Measurements from ENCODE around the gene MAGI2. TPM values are rescaled to one million over a fixed set of nuclear protein-coding genes. Genes with fewer than 3 reads are reported as not detected.

The MAGI2 gene
- total RNA-seq, 1 donor from 2014 or later: 10.7 TPM

DNA sequence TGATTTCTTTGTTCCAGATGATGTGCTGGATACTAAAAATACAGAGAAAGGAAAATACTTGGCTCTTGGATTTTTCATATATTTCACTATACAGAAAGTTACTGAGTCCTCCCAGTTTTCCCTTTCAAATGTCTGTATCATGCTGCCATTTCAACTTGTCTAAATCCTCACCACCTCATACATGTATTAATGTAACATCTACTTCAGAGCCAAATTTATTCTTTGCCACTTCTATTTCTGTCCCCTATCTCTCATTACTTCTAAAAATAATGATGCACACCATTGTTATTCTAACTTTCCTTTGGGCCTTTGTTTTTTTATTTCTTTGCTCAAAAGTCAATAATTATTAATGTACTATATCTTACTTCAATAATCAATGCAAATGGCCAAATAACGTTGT lies 312.2 kb downstream of the MAGI2 start:
- no peaks in the 10 kb centered on the region for H3K27me3 Mint-ChIP-seq (ENCODE audit: unreplicated experiment)
- no peak for DNase-seq (ENCODE audit: extremely low spot score, unreplicated experiment)
- H3K4me1 Mint-ChIP-seq (ENCODE audit: unreplicated experiment): no peaks in the 10 kb centered on the region
- H3K27ac Mint-ChIP-seq (ENCODE audit: unreplicated experiment): no peak overlapping the region
- H3K4me3 Mint-ChIP-seq (ENCODE audit: unreplicated experiment): no peak overlapping the region
- H3K36me3 Mint-ChIP-seq (ENCODE audit: unreplicated experiment): no peaks in the 10 kb centered on the region
- no peak for TF ChIP-seq CTCF (IDR thresholded peaks at IDR 0.05)
- H3K9me3 Mint-ChIP-seq (ENCODE audit: unreplicated experiment): no peaks in the 10 kb centered on the region

DNA sequence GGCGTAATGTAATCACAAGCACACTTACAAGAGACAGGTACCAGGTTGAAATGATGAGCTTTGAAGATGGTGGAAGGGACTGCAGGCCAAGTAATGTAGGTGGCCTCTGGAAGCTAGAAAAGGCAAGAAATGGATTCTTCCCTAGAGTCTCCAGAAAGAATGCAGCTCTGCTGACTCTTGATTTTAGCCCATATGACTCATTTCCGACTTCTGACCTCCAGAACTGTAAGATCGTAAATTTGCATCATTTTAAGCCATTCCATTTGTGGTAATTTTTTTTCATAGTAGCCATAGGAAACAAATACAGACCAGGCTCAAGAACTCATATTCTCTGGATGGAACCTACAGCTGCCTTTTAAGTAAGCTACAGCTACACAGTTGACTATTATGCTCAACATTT lies 315.5 kb downstream of the MAGI2 start:
- no peak for TF ChIP-seq CTCF (IDR thresholded peaks at IDR 0.05)
- no peak for DNase-seq (ENCODE audit: extremely low spot score, unreplicated experiment)
- Mint-ChIP-seq H3K27me3 (ENCODE audit: unreplicated experiment) (no peaks in the 10 kb centered on the region), H3K9me3 (ENCODE audit: unreplicated experiment) (no peaks in the 10 kb centered on the region), H3K36me3 (ENCODE audit: unreplicated experiment) (no peaks in the 10 kb centered on the region), H3K4me3 (ENCODE audit: unreplicated experiment) (no peak overlapping the region), H3K4me1 (ENCODE audit: unreplicated experiment) (no peaks in the 10 kb centered on the region), H3K27ac (ENCODE audit: unreplicated experiment) (no peak overlapping the region)

DNA sequence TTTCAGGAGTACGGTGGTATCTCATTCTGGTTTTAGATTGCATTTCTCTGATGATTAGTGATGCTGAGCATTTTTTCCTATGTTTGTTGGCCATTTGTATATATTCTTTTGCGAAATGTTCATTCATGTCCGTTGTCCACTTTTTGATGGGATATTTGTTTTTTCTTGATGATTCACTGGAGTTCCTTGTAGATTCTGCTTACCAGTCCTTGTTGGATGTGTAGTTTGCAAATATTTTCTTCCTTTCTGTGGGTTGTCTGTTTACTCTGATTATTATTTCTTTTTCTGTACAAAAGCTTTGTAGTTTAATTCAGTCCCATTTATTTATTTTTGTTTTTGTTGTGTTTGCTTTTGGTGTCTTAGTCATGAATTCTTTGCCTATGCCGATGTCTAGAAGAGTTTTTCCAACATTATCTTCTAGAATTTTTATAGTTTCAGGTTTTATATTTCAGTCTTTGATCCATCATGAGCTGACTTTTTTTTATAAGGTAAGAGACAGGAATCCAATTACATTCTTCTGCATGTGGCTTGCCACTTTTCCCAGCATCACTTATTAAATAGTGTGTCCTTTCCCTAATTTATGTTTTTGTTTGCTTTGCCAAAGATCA lies 320.5 kb downstream of the MAGI2 start:
- Mint-ChIP-seq H3K4me3 (ENCODE audit: unreplicated experiment) (no peak overlapping the region), H3K27ac (ENCODE audit: unreplicated experiment) (no peak overlapping the region), H3K4me1 (ENCODE audit: unreplicated experiment) (no peaks in the 10 kb centered on the region), H3K9me3 (ENCODE audit: unreplicated experiment) (peaks cover 3% of the 10 kb centered on the region), H3K27me3 (ENCODE audit: unreplicated experiment) (no peaks in the 10 kb centered on the region), H3K36me3 (ENCODE audit: unreplicated experiment) (no peaks in the 10 kb centered on the region)
- TF ChIP-seq CTCF (IDR thresholded peaks at IDR 0.05): no peak
- no peak for DNase-seq (ENCODE audit: extremely low spot score, unreplicated experiment)

DNA sequence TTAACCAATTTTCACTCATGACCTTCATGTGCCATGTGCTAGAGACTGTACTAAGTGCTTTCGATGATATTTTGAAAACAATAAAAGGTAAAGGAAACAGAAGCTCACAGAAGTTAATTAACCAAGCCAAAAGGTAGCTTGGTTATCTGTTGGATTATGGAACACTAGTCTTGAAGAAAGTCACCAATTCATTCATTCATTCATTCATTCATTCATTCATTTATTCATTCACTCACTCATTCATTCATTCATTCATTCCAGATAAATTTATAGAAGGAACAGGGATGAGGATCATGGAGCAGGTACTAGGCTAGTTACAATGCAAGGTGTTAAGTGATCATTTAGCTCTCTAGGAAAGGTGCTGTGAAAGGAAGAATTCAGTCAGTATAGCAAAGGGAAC lies 322.8 kb downstream of the MAGI2 start:
- no peak for DNase-seq (ENCODE audit: extremely low spot score, unreplicated experiment)
- no peaks in the 10 kb centered on the region for H3K27me3 Mint-ChIP-seq (ENCODE audit: unreplicated experiment)
- H3K4me3 Mint-ChIP-seq (ENCODE audit: unreplicated experiment): no peak overlapping the region
- no peaks in the 10 kb centered on the region for H3K4me1 Mint-ChIP-seq (ENCODE audit: unreplicated experiment)
- H3K9me3 Mint-ChIP-seq (ENCODE audit: unreplicated experiment): peaks cover 4% of the 10 kb centered on the region
- no peaks in the 10 kb centered on the region for H3K36me3 Mint-ChIP-seq (ENCODE audit: unreplicated experiment)
- H3K27ac Mint-ChIP-seq (ENCODE audit: unreplicated experiment): no peak overlapping the region
- TF ChIP-seq CTCF (IDR thresholded peaks at IDR 0.05): no peak

GRCh38 chr7:79124331-79124730 lies 329.1 kb downstream of the MAGI2 start:
- H3K27ac Mint-ChIP-seq (ENCODE audit: unreplicated experiment): no peak overlapping the region
- no peaks in the 10 kb centered on the region for H3K27me3 Mint-ChIP-seq (ENCODE audit: unreplicated experiment)
- H3K36me3 Mint-ChIP-seq (ENCODE audit: unreplicated experiment): no peaks in the 10 kb centered on the region
- H3K4me1 Mint-ChIP-seq (ENCODE audit: unreplicated experiment): no peaks in the 10 kb centered on the region
- H3K9me3 Mint-ChIP-seq (ENCODE audit: unreplicated experiment): peaks cover 13% of the 10 kb centered on the region
- H3K4me3 Mint-ChIP-seq (ENCODE audit: unreplicated experiment): no peak overlapping the region
- TF ChIP-seq CTCF (IDR thresholded peaks at IDR 0.05): no peak
- DNase-seq (ENCODE audit: extremely low spot score, unreplicated experiment): no peak

Data from osteocyte (in vitro differentiated cells).